ENCODE data around the gene SERPINF2.
A peak's percentile ranks its signal among the peaks of the same experiment; 100 is the strongest.
"Not testable (repeated sequence)": the region's sequence is repeated elsewhere in the genome, so short reads cannot be mapped to it uniquely, and the experiment has no call there.

The SERPINF2 gene

GRCh38 chr17:1742371-1743087 lies at the start of gene SERPINF2:
TSS of gene SERPINF2 (plus strand) at chr17:1742871. CDS start at chr17:1744996, 2,125 bp downstream.
- Histone ChIP-seq H3K4me1 (ENCODE audit: insufficient read depth, low read length) (peaks cover 3% of the 10 kb centered on the region; the same call in 1 of the 2 replicates), H3K9me3 (ENCODE audit: control insufficient read depth, insufficient read depth, low read length) (no peaks in the 10 kb centered on the region), H3K36me3 (ENCODE audit: insufficient read depth, low read length) (no peaks in the 10 kb centered on the region), H3K9ac (ENCODE audit: low read depth, low read length) (no peak within 1 kb of the TSS)

- H3K9ac ChIP-seq (ENCODE audit: low read depth, low read length): no peak overlapping the region
- H3K9me3 ChIP-seq (ENCODE audit: control insufficient read depth, insufficient read depth, low read length): no peaks in the 10 kb centered on the region
- no peaks in the 10 kb centered on the region for H3K36me3 ChIP-seq (ENCODE audit: insufficient read depth, low read length)
- H3K4me1 ChIP-seq (ENCODE audit: insufficient read depth, low read length): no peaks in the 10 kb centered on the region
Measured at GRCh38 chr17:1693339-1693738, 49.3 kb upstream of the SERPINF2 start.

DNA sequence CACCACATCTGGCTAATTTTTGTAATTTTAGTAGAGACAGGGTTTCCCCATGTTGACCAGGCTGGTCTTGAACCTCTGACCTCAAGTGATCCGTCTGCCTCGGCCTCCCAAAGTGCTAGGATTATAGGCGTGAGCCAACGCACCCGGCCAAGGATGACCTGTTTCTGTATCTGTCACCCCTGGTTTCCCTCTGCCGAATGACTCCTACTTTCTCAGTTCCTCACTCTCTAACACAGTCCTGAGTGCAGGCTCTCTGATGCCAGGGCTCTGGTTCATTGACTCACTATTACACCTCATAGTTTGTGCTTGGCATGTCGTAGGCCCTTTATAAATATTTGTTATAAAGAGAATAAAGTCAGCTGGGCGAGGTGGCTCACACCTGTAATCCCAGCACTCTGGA lies 47.3 kb upstream of the SERPINF2 start:
- H3K9me3 ChIP-seq (ENCODE audit: control insufficient read depth, insufficient read depth, low read length): no peaks in the 10 kb centered on the region
- no peaks in the 10 kb centered on the region for H3K4me1 ChIP-seq (ENCODE audit: insufficient read depth, low read length)
- no peaks in the 10 kb centered on the region for H3K36me3 ChIP-seq (ENCODE audit: insufficient read depth, low read length)
- no peak overlapping the region for H3K9ac ChIP-seq (ENCODE audit: low read depth, low read length)

- no peak overlapping the region for H3K9ac ChIP-seq (ENCODE audit: low read depth, low read length)
- H3K4me1 ChIP-seq (ENCODE audit: insufficient read depth, low read length): no peaks in the 10 kb centered on the region
- no peaks in the 10 kb centered on the region for H3K9me3 ChIP-seq (ENCODE audit: control insufficient read depth, insufficient read depth, low read length)
- no peaks in the 10 kb centered on the region for H3K36me3 ChIP-seq (ENCODE audit: insufficient read depth, low read length)
Measured at GRCh38 chr17:1697681-1698080, 45.0 kb upstream of the SERPINF2 start.

DNA sequence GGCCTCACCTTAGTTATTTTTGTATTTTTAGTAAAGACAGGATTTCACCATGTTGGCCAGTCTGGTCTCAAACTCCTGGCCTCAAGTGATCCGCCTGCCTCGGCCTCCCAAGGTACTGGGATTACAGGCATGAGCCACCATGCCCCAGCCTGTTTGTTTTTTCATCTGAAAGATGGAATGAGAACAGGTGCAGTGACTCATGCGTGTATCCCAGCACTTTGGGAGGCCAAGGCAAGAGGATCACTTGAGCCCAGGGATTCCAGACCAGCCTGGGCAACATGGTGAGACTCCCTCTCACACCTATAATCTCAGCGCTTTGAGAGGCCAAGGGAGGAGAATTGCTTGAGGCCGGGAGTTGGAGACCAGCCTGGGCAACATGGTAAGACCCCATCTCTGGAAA lies 42.8 kb upstream of the SERPINF2 start:
- not testable (repeated sequence) for H3K4me1 ChIP-seq (ENCODE audit: insufficient read depth, low read length)

DNA sequence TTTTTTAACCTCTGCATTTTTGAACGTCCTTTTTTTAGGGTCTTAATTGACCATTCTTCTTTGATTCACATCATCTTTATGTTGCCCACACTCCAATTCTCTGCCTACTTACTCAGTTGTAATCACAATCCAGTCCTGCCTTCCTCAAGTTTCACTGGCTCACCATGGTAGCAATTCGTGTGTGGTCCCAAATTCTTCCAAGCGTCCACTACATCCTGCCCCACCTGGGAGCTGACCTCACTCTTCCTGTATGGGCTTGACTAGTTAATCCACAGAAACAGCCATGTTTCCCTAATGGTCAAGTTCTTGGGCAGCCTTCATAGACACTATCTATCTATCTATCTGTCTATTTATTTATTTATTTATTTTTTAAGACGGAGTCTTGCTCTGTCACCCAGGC lies 39.6 kb upstream of the SERPINF2 start:
- Histone ChIP-seq H3K9me3 (ENCODE audit: control insufficient read depth, insufficient read depth, low read length) (no peaks in the 10 kb centered on the region), H3K36me3 (ENCODE audit: insufficient read depth, low read length) (no peaks in the 10 kb centered on the region), H3K4me1 (ENCODE audit: insufficient read depth, low read length) (no peaks in the 10 kb centered on the region), H3K9ac (ENCODE audit: low read depth, low read length) (no peak overlapping the region)

More for the DNA sequence above, 42.8 kb upstream of the SERPINF2 start:
- H3K36me3 ChIP-seq (ENCODE audit: insufficient read depth, low read length); H3K9me3 ChIP-seq (ENCODE audit: control insufficient read depth, insufficient read depth, low read length); H3K9ac ChIP-seq (ENCODE audit: low read depth, low read length): not testable (repeated sequence)

- Histone ChIP-seq H3K9me3 (ENCODE audit: control insufficient read depth, insufficient read depth, low read length) (no peaks in the 10 kb centered on the region), H3K9ac (ENCODE audit: low read depth, low read length) (no peak overlapping the region), H3K4me1 (ENCODE audit: insufficient read depth, low read length) (no peaks in the 10 kb centered on the region), H3K36me3 (ENCODE audit: insufficient read depth, low read length) (no peaks in the 10 kb centered on the region)
Measured at GRCh38 chr17:1705004-1705403, 37.7 kb upstream of the SERPINF2 start.

DNA sequence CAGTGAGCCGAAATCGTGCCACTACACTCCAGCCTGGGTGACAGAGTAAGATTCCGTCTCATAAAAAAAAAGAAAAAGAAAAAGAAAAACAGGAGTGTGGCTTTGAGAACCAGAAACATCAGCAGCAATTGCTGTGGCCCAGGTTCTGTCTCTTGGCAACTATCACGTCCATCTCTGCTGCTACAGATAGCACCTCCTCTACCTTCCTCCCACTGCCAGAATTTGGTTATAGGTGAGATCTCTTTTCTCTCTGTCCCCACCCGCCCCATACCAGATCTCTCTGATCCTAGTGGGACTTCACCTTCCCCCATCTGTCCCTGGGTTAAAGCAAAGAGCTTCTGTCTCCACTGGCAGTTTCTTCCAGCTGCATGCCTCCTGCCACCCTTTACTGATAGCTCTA lies 35.6 kb upstream of the SERPINF2 start:
- Histone ChIP-seq H3K9me3 (ENCODE audit: control insufficient read depth, insufficient read depth, low read length) (no peaks in the 10 kb centered on the region), H3K4me1 (ENCODE audit: insufficient read depth, low read length) (0 out of 2 replicates have a peak, but pooled peaks cover 4% of the 10 kb centered on the region), H3K36me3 (ENCODE audit: insufficient read depth, low read length) (no peaks in the 10 kb centered on the region), H3K9ac (ENCODE audit: low read depth, low read length) (no peak overlapping the region)

GRCh38 chr17:1708791-1709346 lies 33.8 kb upstream of the SERPINF2 start:
- peaks cover 12% of the 10 kb centered on the region for H3K4me1 ChIP-seq (ENCODE audit: insufficient read depth, low read length)
- H3K9me3 ChIP-seq (ENCODE audit: control insufficient read depth, insufficient read depth, low read length); H3K36me3 ChIP-seq (ENCODE audit: insufficient read depth, low read length); H3K9ac ChIP-seq (ENCODE audit: low read depth, low read length): not testable (repeated sequence)

DNA sequence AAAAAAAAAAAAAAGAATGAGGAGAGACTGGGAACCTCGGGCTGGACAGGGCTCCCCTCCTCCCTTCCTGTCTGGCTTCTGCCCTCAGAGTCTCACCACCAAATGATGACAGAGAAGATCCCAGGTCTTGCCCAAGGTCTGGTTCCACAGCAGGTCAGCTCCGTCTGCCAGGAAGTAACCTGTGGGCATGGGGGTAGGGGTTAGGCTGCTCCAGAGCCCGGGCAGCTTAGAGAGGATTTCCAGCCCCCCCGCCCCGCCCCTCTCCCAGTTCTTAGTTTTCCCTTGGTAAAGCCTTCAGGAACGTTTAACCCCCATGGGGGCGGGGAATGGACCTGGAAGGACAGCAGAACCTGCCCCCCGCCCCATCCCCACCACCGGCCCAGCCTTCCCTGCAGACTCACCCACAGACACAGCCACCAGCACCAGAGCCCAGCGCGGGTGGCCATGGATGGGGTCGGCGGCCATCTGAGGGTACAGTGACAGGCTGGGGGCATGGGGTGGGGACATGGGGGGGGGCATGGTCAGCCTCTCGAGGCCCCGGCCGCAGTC lies 33.2 kb upstream of the SERPINF2 start:
- Histone ChIP-seq H3K9ac (ENCODE audit: low read depth, low read length) (peak overlapping the region; percentile 75; the same call in 1 of the 2 replicates), H3K36me3 (ENCODE audit: insufficient read depth, low read length) (no peaks in the 10 kb centered on the region), H3K9me3 (ENCODE audit: control insufficient read depth, insufficient read depth, low read length) (no peaks in the 10 kb centered on the region), H3K4me1 (ENCODE audit: insufficient read depth, low read length) (peaks cover 14% of the 10 kb centered on the region)

- peak within 1 kb of the TSS; percentile 75 for H3K9ac ChIP-seq (ENCODE audit: low read depth, low read length)
- H3K36me3 ChIP-seq (ENCODE audit: insufficient read depth, low read length): no peaks in the 10 kb centered on the region
- no peaks in the 10 kb centered on the region for H3K9me3 ChIP-seq (ENCODE audit: control insufficient read depth, insufficient read depth, low read length)
- peaks cover 14% of the 10 kb centered on the region for H3K4me1 ChIP-seq (ENCODE audit: insufficient read depth, low read length)
Measured at GRCh38 chr17:1709971-1710806, 32.5 kb upstream of the SERPINF2 start, which contains the start of gene TLCD2. TSS of gene TLCD2 (minus strand) at chr17:1710377. CDS start at chr17:1710242, 135 bp downstream.

DNA sequence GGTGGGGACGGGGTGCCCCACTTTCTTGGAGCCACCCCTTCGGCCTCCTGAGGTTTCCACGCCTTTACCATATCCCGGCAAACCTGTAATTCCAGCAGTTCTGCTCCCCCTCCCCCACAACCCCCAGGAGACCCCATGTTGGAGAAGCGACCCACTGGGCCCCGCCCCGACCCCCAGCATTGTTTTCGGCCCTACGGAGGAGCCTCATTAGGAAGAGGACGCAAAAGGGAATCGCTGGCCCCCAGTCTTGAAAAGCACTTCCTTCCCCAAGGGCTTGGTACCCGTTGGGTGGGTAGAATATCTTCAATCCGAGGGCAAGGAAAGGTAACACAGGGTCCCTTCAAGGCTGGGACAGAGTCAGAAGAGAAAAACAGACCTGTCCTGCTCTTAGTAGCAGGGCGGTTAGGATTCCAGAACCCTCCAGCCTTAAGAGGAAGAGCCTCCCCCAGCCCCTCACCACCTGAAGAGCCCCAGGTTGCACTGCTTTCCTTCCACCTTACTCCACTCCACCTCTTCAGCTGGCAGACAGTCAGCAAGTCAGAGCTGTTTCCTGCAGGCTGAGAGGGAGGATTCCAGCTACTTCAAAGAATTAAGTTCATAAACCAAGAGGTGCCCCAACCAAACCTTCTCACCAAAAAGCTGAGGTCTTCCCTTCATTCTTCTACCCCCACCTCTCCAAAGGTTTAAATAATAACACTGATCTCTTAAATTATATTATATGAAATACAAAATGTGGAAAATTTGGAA lies 31.7 kb upstream of the SERPINF2 start:
- peak overlapping the region; percentile 75 for H3K9ac ChIP-seq (ENCODE audit: low read depth, low read length)

DNA sequence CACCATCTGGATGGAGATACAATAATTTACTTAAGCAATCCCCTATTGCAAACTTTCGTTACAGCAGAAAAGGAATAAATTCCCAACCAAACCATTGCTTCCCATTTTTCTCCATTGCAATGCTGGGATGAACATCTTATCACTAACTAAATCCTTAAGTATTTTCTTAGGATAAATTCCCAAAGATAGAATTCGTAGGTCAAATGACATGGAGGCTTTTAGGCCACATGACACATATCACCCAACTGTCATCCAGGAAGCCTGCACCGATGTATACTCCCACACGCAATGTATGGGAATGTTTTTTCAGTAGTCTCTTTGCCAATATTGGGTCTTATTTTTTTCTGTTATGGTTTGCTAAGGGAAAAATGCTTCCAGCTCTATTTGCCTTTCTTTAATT lies 30.9 kb upstream of the SERPINF2 start:
- peaks cover 14% of the 10 kb centered on the region for H3K4me1 ChIP-seq (ENCODE audit: insufficient read depth, low read length)
- H3K36me3 ChIP-seq (ENCODE audit: insufficient read depth, low read length): no peaks in the 10 kb centered on the region
- H3K9ac ChIP-seq (ENCODE audit: low read depth, low read length): no peak overlapping the region
- no peaks in the 10 kb centered on the region for H3K9me3 ChIP-seq (ENCODE audit: control insufficient read depth, insufficient read depth, low read length)

More for the DNA sequence above, 31.7 kb upstream of the SERPINF2 start:
- Histone ChIP-seq H3K36me3 (ENCODE audit: insufficient read depth, low read length) (no peaks in the 10 kb centered on the region), H3K4me1 (ENCODE audit: insufficient read depth, low read length) (peaks cover 14% of the 10 kb centered on the region), H3K9me3 (ENCODE audit: control insufficient read depth, insufficient read depth, low read length) (no peaks in the 10 kb centered on the region)

DNA sequence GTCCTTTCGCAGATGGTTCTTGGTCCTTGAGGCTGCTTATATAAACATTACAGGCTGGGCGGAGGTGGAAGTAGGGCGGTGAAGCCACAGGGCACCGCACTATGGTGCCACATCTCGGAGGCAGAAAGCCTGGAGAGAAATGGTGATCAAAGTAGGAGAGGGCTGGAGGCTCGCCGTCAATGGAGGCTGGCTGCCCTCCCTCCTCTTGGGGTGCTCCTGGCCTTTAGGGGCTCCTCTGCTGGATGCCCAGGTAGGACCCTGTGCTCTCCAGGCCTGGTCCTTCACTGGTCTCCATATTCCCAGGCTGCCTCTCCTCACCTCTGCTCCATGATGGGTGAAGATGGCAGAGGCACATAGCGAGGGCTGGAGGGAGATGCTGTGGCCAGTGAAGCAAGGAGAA lies 30.4 kb upstream of the SERPINF2 start:
- Histone ChIP-seq H3K4me1 (ENCODE audit: insufficient read depth, low read length) (peaks cover 14% of the 10 kb centered on the region), H3K9me3 (ENCODE audit: control insufficient read depth, insufficient read depth, low read length) (no peaks in the 10 kb centered on the region), H3K36me3 (ENCODE audit: insufficient read depth, low read length) (no peaks in the 10 kb centered on the region), H3K9ac (ENCODE audit: low read depth, low read length) (no peak overlapping the region)
